UCSD-AML1 (cell line): ENCODE data around the gene EDAR.

Experiments
- DNase-seq: peaks from one replicate; lab custom pipeline; 2025; ENCODE audit not compliant: unreplicated experiment; lab: John Stamatoyannopoulos, UW

EDAR gene

DNA sequence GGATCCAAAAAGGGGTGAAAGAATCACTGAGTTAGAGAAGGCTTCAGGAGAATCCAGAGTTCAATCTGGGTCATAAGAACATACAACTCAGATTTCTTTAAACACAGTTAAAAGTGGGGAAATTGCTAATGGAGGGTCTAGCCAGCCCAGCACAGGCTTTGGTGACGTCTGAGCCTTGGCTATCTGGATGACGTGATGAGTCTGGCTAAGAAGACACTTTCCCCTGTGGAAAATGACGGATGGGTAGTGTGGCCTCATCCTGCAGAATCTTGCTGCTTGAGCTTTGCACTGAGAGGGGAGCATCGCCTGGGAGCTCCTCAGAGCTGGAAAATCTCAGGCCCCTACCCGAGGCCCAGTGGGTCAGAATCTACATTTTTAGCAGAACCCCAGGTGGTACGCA, 19.2 kb downstream of the EDAR start:
- DNase-seq: no peak

DNA sequence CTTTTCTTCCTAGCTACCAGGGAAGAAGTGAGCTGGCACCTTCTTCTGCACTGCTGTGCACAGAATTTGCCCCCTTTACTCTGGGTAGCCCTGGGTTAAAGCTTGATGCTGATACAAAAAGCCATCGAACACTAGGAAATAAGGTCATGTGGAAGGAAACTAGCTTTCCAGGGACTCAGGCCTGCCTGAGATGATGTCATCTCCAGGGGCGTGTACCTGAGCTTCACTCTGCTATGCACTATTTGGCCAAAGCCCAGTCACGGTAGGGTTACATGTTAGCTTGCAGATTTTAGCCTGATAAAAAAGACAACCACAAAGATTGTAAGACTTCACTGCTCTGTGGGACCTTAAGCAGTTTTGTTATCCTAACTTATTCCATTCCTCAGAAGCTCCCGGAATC, 20.4 kb downstream of the EDAR start:
- no peak for DNase-seq

DNA sequence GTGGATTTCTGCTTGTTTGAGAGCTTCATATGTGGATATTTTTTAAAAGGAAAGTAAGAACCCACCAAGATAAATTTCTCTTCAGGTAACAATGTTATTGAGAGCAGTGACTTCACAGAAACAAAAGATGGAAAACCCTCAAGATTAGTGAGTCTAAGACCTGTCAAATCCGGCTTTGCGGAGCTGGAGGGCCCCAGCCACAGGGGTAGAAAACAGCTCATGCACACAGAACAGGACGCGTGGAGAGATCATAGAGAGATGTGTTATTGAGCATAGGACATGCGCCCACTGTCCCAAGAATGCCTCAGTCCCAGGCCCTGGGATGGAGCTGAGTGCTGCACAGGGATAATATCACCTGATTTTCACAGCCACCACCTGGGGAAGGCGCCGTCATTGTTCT, 21.3 kb downstream of the EDAR start:
- DNase-seq: no peak

DNA sequence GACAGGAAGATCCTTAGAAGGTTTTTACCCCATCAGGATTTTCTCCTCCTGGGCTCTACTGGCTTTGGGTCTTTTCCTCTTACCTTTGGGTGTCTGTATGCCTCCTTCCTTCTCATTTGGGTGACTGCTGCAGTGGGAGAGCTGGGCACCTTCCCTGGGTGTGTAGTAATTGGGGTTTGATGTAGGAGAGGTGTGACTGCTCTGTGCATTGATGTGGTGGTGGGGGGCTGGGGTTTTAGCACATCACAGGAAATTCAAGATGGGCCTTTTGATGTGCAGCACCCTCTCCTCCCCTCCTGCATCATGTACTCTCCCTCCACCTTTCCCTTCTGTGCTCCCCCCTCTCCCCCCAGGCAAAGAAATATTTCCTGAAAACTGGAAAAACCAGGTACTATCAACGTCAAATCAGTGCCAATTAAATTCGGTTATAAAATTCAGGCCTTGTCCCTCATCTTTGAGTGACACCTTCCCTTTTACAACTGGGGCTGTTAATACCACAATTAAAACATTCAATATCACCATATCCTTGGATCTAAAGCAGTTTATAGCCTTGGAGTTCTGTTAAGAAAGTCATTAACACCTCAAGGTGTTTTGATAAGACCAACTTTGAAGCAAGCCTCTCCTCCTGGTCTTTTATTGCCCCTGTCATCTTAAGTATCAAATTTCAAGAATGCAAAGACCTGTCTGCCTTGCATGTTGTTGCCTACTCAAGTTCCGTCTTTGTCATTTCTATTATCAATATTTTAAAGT, 23.3 kb downstream of the EDAR start:
- no peak for DNase-seq

DNA sequence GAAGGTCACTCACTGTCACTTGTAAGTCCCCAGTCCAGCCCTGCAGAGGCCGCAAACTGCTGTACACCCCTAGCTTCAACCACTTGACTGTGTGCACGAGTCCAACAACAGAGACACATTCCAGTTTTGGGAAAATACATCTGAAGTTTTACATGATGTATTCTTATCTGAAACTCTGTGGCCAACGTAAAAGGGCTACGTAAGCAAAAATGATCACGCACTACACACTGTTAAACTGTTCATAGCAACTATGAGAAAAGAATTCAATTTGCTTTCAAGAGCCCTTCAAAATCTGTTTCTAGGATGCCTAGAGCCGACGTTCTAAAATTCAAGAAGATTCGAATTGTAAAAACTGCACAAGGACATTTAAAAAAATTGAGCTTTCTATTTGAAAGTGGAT, 26.0 kb downstream of the EDAR start:
- no peak for DNase-seq

DNA sequence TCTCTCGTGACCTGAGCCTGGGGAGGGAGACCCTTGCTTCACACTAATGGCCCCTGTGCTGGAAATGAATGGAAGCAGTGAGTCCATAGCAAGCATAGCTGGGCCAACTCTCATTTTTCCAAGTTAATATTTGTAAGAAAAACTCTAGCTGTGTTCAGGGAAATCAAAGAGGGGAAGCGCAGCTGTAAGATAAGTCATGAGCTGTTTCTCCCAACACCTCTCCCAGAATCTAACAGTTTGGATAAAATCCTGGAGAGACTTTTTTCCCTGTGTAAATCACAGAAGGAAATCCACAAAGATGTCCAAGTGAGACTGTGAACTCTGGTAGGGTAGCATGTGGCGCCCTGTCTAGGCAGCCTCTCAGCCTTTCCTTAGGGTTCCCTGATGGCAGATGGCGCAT, 27.2 kb downstream of the EDAR start:
- no peak for DNase-seq

DNA sequence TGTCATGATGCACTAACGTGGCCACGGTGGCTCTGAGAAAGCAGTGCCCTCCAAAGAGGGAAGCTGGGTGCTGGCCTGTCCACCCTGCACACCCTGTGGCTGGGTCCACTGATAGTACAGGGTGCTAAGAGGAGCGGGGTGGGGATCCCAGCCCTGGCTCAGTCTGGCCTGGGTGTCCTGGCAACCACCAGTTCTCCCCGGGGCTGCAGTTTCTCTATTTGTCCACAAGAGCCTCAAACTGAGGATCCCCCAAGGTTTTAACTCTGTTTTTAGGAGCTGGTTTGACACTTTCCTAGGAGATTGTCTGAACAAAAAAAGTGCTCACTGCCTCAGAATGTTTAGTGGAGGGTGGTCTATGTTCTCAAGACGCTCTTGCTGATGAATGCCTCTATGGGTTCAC, 29.0 kb downstream of the EDAR start:
- DNase-seq: no peak

DNA sequence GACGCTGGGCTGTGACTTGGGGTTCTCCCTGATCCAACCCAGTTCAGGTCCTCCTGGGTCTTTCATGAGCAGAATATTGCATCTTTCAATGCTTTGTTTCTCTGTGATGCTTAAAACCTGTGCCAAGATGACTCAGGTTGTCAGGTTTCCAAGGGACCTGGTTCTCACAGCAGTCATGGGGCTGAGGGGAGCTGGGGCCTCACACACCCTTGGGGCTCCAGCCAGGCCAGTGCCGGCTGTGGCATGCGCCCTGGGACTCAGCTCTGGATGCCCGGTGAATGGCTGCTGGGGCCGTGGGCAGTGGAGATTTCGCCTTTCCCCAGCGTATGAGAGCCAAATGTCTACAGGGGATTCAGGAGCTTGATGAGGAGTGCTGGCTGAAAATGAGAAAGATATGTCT, 29.6 kb downstream of the EDAR start:
- no peak for DNase-seq

DNA sequence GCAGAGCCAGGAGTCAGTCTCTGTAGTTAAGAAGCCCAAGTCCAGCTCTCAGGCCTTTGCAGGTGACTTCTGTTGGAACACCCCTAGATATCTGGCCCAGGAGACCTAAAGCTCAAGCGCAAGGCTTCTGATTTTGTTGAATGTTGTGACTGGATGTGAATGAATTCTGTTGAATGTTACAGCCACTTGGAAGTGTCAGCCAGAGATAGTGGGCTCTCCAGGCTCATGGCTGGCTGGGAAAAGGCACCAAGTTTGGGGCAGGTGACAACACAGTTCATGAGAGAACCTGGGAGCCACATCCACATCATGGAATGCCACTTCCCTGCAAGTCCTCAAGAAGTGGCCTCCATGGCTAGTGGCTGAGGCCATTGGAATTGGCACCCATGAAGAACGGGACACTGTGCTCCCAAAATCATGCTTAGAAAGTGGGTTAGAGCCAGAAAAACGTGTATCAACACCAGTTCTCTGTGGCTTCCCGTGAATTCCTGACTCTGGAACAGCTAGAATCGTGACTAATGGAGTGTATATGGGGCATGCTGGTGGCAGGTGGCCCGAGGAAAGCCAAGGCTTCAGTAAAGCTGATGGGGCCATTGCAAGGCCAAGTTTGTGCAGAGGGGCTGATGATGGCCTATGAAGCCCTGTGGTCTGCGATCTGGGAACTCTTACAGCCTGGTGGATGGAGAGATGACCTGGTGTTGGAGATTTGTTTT, 30.2 kb downstream of the EDAR start:
- no peak for DNase-seq

DNA sequence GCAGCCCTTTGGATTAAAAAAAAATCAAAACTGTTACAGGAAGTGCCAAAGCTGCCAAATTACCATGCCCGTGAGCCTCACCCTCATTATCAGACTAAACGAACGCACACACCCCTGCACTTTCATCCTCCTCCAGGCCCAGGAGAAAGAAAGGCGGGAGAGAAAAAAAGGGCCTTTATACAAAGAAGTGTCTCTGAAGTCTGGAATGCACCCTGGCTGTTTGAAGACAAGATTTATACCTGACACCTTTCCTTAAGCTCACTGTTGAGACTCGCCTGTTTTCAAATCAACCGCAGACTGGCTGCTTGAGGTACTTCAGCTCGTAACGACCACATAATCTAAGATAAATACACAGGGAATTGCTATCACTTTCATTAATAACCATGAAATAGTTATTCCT, 31.0 kb downstream of the EDAR start:
- no peak for DNase-seq

DNA sequence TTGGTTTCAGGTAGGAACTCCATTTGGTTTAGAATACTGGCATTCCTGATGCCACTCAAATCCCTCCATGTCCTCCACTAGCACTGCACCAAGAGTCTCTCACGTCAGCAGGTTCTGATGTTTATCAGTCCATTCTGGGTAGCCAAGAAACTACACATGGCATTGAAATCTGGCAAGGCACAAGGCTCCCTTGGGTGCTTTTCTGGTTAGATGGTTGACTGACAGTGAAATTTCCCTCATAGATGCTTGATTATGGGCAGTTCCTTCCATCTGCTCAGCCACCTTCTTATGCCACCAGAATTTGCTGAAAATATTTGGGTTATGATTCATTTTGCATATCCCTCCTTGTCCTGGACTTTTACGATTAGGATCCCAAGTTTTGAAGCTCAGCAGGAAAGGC, 32.6 kb downstream of the EDAR start:
- DNase-seq: no peak

DNA sequence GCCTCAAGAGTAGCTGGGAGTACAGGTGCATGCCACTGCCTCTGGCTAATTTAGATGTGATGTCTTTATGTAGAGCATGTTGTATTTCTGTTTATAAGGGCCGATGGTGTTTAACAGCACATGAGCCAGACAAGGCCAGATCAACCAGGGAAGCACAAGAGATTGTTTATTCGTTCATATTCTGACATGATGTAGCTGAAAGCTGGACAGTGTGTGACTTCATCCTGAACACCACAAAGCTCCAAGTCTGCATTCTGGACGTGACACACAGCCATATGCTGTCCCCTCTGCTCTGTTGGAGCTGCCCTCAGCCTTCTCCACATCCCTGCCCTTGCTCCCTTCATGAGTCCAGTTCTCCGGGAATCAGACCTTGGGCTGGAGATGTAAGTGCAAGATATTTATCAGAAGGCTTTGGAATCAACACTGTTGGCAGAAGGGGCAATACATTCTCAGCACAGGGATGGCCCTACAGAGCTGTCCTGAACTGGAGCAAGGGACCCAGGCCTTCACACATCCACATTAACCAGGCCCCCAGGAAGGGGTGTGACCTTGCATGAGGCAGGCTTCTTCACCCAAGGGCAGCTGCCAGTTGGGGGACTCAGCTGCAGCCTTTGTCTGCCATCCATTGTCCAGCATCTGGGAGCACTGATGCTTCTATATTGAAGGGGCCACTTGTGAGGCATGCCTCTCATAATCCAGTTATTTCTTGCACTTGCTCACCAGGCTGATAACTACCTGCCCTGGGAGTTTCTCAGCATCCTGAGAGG, 38.5 kb downstream of the EDAR start:
- no peak for DNase-seq

DNA sequence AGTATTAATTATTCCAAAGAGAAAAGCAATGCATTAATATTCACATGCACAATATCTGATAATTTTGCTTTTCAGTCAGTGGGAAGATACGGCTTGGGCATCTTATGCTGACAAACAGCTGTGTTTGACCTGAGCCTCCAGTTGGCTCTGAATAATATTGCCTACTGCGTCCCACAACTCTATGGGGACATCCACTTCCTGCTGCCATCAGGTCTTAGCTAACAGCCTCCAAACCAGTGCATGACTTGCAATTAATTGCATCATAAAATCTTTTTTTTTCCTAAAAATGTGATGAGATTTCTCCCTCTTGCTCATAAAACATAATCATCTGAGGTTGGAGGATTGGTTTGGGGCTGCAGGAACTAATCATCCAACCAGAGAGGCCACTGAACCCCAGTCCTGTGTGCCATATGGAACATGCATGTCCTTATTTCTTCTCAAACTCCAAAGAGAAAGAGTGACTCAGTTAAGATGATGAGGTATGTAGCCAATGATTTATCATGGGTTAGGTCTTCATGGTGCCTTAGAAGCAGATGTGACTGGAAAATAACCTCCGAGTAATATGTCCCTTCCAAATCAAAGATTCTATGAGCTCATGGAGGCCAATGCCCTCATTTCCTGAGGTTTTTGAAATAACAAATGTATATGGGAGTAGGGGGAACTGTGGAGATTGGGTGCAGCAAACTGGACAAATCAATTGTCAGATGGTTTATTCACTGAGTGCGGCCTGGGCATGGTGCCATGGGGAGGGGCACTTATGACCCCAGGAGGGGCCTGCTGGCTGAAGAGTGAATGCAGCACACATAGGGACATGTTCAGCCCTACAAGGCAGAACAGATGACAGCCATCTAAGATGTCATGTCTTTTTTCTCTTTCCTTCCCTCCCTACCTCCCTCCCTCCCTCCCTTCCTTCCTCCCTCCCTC, 39.4 kb downstream of the EDAR start:
- no peak for DNase-seq

DNA sequence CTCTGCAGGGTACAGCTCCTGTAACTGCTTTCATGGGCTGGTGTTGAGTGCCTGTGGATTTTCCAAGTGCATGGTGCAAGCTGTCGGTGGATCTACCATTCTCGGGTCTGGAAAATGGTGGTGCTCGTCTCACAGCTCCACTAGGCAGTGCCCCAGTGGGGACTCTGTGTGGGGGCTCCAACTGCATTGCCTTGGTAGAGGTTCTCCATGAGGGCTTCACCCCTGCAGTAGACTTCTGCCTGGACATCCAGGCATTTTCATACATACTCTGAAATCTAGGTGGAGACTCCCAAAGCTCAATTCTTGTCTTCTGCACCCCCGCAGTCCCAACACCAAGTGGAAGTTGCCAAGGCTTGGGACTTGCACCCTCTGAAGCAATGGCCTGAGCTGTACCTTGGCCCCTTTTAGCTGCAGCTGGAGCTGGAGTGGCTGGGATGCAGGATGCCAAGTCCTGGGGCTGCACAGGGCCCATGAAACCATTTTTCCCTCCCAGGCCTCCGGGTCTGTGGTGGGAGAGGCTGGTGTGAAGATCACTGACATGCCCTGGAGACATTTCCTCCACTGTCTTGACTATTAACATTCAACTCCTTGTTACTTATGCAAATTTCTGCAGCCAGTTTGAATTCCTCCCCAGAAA, 41.6 kb downstream of the EDAR start:
- no peak for DNase-seq

DNA sequence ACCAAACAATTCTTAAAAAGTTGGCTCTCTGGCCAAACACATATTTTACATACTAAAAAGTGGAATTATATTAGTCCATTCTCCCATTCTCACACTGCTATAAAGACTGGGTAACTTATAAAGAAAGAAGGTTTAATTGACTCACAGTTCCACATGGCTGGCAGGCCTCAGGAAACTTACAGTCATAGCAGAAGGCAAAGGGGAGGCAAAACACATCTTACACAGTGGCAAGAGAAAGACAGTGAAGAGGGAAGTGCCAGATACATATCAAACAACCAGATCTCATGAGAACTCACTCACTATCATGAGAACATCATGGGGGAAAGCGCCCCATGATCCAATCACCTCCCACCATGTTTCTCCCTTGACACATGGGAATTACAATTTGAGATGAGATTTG, 42.6 kb downstream of the EDAR start:
- no peak for DNase-seq

DNA sequence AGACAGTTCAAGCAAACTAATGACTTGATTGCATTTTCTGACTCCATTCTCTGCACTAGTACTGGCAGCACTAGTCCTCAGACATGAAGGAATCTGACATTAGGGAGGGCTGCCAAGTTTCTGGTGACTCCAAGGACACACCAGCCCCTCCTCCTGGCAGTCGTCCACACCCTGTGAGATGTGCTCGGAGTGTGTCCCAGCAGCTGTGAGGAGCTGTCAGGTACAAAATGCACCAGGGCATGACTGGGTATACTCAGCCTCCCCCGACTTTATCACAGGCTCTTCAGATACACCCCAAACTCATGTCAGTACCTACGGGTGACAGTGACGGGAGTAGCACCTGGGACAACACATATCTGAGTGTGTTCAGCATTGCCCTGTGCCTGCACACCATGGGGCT, 43.1 kb downstream of the EDAR start:
- DNase-seq: no peak

DNA sequence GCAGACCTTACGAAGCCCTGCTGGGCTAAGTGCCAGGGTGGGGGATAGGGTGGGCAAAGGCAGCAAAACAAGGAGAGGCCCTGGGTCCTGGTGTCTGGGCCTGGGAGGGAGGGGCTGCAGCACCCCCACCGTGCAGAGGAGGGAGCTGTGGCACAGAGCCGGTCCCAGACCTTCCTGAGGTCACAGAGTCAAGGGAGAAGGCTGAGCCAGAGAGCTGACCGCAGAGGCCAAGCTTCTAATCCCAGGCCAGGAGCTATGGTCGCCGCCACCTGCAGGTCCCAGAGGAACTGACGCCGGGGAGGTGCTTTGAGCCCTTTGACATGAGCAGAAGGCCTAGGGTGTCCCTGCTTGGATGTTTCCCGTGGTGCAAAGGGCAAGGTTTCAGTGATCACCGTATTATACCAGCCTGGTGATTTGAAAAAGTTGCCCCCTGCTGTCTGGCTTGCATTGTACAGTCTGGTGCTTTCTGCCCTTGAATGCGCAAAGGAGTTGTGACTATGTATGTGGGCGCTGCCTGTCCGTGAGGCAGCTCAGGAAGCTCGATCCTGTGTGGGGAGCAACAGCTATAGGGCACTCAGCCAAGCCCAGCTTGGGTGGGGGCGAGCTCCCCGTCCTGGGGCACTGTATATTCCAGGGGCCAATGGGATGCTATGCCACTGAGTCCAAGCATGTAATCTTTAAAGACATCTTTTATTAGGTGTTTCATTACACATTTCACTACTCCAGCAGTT, 44.3 kb downstream of the EDAR start:
- DNase-seq: no peak

DNA sequence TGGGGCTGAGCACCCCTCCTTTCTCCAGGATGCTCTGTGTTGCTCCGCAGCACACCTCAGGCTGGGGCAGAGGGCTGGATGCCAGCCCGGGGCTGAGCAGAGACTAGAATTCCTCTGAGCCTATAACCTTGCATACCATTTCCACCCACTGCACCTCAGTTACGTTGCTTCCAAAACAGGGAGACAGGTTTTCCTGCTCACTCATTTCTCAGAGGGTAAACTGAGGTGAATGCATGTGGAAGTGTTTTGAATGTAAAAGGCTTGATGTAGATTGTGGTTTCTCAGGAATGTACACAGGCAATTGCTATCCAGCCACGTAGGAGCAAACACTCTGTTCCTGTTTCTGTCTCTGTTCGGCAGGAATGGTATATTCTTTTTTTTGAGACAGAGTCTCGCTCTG, 45.3 kb downstream of the EDAR start:
- DNase-seq: no peak

DNA sequence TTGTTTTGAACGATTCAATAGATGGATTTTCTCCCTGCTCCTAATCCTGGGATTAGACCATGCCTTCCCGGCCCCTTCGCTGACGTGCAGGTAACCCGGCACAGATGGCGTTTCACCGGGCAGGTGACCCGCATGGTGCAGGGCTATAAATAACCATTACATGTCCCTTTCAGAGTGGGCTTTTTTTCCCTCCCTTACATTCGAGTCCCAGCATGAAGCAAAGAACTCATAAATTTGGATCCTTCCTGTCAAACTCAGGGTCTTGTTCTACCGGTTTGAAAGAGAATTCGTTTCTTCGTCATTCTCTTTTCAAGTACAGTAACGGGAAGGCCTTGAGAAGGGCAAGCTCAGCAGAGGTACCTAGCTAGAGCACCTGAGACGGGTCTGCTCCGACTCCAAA, 46.1 kb downstream of the EDAR start:
- DNase-seq: no peak

DNA sequence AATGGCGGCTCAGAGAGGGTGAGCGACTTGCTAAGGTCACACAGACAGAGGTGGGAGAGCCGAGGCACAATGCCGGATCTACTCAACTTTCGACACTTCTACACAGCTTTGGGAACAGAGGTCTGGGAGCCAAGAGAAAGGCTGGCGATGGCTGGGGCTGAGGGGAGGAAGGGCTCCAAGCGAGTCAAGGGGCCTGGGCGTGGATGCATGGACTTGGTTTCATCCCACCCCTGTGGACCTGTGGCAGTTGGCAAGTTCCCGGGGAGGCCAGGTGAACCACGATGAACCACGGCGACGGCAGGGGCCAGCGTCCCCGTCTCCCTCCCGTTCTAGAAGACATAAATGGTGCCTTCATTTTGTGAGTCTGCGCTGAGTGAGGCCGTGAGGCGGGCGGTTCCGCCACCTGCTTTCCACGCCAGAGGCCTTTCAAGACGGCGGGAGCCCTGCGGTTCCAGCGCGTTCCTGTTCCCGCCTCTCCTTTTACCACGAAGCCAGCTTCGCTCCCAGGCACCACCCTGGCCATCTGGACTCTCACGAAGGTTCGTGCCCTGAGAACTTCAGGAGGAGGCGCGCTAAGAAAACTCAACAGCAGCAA, 46.7 kb downstream of the EDAR start:
- DNase-seq: no peak
